K562 (cell line): Measurements from ENCODE around the gene CCL13. TPM values are rescaled to one million over a fixed set of nuclear protein-coding genes. Genes with fewer than 3 reads are reported as not detected.
A peak's percentile ranks its signal among the peaks of the same experiment; 100 is the strongest.

Source experiments
- ATAC-seq: fragments of 200-7000 bp; cut with Tn5 transposase; 3 replicates; pipeline ENCODE4 v1.9.1; 2020; ENCODE audit warnings: moderate library complexity
- BruUV-seq: library from RNA; stranded (reverse); fragments of 400-500 nt; replicated peaks from 2 replicates; lab custom pipeline; 2021; lab: Mats Ljungman, UMichigan
- CTCF ChIA-PET: fragments of 300-600 bp; formaldehyde crosslinking; extraction: SDS; loops from one replicate; lab custom pipeline; 2021; ENCODE audit warnings: low intra/inter-chr PET ratio; lab: Yijun Ruan, JAX
- POLR2A ChIA-PET: fragments of 300-600, 350-650 bp; sonication (Branson Sonifier 250); formaldehyde crosslinking; extraction: SDS; loops from one replicate; lab custom pipeline; 2021; ENCODE audit warnings: antibody characterized with exemption, inconsistent platforms; lab: Yijun Ruan, JAX
- DNase-seq, 4 experiments: peaks; one replicate each; pipeline versions ENCODE4 v3.0.0 to v3.0.0-alpha.2; 2011 to 2018; ENCODE audit warnings: low spot score in 3 of 4, mixed read lengths in 3 of 4; ENCODE audit errors: extremely low read depth in 1 of 4
- FAIRE-seq: peaks from 2 replicates; lab custom pipeline; 2011; peaks lifted over from hg19 to GRCh38; lab: Jason Lieb, UNC
- H2AFZ ChIP-seq: 2 replicates; pipeline ENCODE4 v1.6.0; 2011; ENCODE audit warnings: low read depth, low read length, control low read depth, inconsistent platforms
- H3K27ac ChIP-seq: fragments of 200-600 bp; 3 replicates; pipeline ENCODE4 v1.8.0; 2011; ENCODE audit warnings: low read depth, mild to moderate bottlenecking, control low read depth, inconsistent platforms, low read length, moderate library complexity, mixed read lengths; ENCODE audit errors: extremely low read depth
- H3K27me3 ChIP-seq, 2 experiments: fragments of 300-600 bp in 1 of 2; 2 replicates in 1 of 2; 3 replicates in 1 of 2; pipeline versions ENCODE4 v1.6.0 to v1.8.0; 2011; ENCODE audit warnings: inconsistent platforms in 2 of 2, low read length in 2 of 2, mild to moderate bottlenecking in 1 of 2, mixed read lengths in 1 of 2, moderate library complexity in 1 of 2; ENCODE audit not compliant: control insufficient read depth in 2 of 2, insufficient read depth in 2 of 2
- H3K36me3 ChIP-seq: fragments of 300-600 bp; 3 replicates; pipeline ENCODE4 v1.8.0; 2011; ENCODE audit warnings: mild to moderate bottlenecking, low read length, inconsistent platforms; ENCODE audit not compliant: control insufficient read depth, insufficient read depth
- H3K4me1 ChIP-seq, 2 experiments: fragments of 200-600 bp in 1 of 2; replicated peaks in 1 of 2; 2 replicates in 1 of 2; 3 replicates in 1 of 2; pipeline versions ENCODE4 v1.5.1 to v1.8.0; 2011; ENCODE audit warnings: inconsistent platforms in 2 of 2, low read length in 2 of 2, mild to moderate bottlenecking in 1 of 2, mixed read lengths in 1 of 2, moderate library complexity in 1 of 2; ENCODE audit not compliant: control insufficient read depth in 2 of 2, insufficient read depth in 2 of 2
- H3K4me2 ChIP-seq: 2 replicates; pipeline ENCODE4 v1.6.1; 2011; ENCODE audit warnings: low read length, control low read depth, inconsistent platforms, mixed read lengths; ENCODE audit not compliant: insufficient read depth
- H3K4me3 ChIP-seq: fragments of 200-600 bp; sonication (generic), shearing (Covaris generic); 2 replicates; pipeline ENCODE4 v1.5.1; 2016; ENCODE audit warnings: control low read depth, inconsistent platforms
- H3K79me2 ChIP-seq: fragments of 200-600 bp; 3 replicates; pipeline ENCODE4 v1.8.0; 2011; ENCODE audit warnings: low read length, inconsistent platforms; ENCODE audit not compliant: control insufficient read depth, insufficient read depth
- H3K9ac ChIP-seq, 2 experiments: 2 replicates each; pipeline versions ENCODE4 v1.6.0 to v1.6.1; 2011; ENCODE audit warnings: low read depth in 2 of 2, low read length in 2 of 2, control low read depth in 1 of 2, inconsistent platforms in 1 of 2, mild to moderate bottlenecking in 1 of 2, mixed read lengths in 1 of 2; ENCODE audit not compliant: insufficient read depth in 1 of 2
- H3K9me1 ChIP-seq: one replicate; pipeline ENCODE4 v1.6.0; 2011; ENCODE audit warnings: inconsistent platforms, mild to moderate bottlenecking, low read length, moderate library complexity; ENCODE audit not compliant: control insufficient read depth, insufficient read depth
- H3K9me3 ChIP-seq: replicated peaks from 2 replicates; pipeline ENCODE4 v1.5.1; 2011; ENCODE audit warnings: low read depth, low read length, inconsistent platforms; ENCODE audit not compliant: control insufficient read depth, insufficient read depth
- H4K20me1 ChIP-seq: replicated peaks from 2 replicates; pipeline ENCODE4 v1.6.1; 2011; ENCODE audit warnings: low read length, inconsistent platforms, mixed read lengths; ENCODE audit not compliant: control insufficient read depth, insufficient read depth
- HMGN3 ChIP-seq: IDR thresholded peaks from 2 replicates; pipeline ENCODE4 v1.6.1; 2011; ENCODE audit warnings: borderline replicate concordance, low read depth, mild to moderate bottlenecking, mixed read lengths, low read length; ENCODE audit not compliant: insufficient read length; ENCODE audit errors: extremely low read depth
- SIN3B ChIP-seq: fragments of 450-650 bp; IDR thresholded peaks from 2 replicates; pipeline ENCODE4 v1.6.1; 2017; ENCODE audit warnings: low read depth, mild to moderate bottlenecking, moderate library complexity
- TAF7 ChIP-seq: fragments of 450-650 bp; IDR thresholded peaks from 2 replicates; pipeline ENCODE4 v1.6.1; 2016; ENCODE audit warnings: missing genetic modification characterization, missing compliant biosample characterization
- THAP12 ChIP-seq: fragments of 250-450 bp; sonication (Bioruptor Pico); IDR thresholded peaks from 2 replicates; pipeline ENCODE4 v1.9.0; 2021; ENCODE audit warnings: mild to moderate bottlenecking, inconsistent platforms
- YBX1 ChIP-seq: fragments of 450-650 bp; IDR thresholded peaks from 2 replicates; pipeline ENCODE4 v1.7.1; 2016; ENCODE audit warnings: mild to moderate bottlenecking
- ZNF134 ChIP-seq: fragments of 250-450 bp; sonication (Bioruptor Pico); conservative IDR thresholded peaks from 2 replicates; pipeline ENCODE4 v1.4.0; 2020
- ZNF282 ChIP-seq: sonication (generic); formaldehyde crosslinking; IDR thresholded peaks from 2 replicates; pipeline ENCODE4 v1.8.1; 2023; ENCODE audit warnings: missing genetic modification reagents
- ZNF41 ChIP-seq: fragments of 250-450 bp; sonication (Bioruptor Pico); conservative IDR thresholded peaks from 2 replicates; pipeline ENCODE4 v1.4.0; 2020; ENCODE audit warnings: mild to moderate bottlenecking
- WGBS: fragments of 100-300 bp; shearing (Covaris generic); methylation state at CpG from one replicate; pipeline ENCODE4 v1.1.6; 2016; ENCODE audit warnings: low coverage, mixed read lengths; ENCODE audit not compliant: insufficient coverage; ENCODE audit errors: missing lambda C conversion rate; 5-methylcytosine and 5-hydroxymethylcytosine counted together
- in situ Hi-C: fragments of 300-500 bp; cut with MboI; formaldehyde crosslinking; loops from 4 replicates; pipeline ENCODE4 v1.15.0; 2018; ENCODE audit warnings: inconsistent platforms, mixed read lengths
- intact Hi-C: fragments of 100-400 bp; cut with micrococcal nuclease; formaldehyde crosslinking; loops from 2 replicates; pipeline ENCODE4 v1.14.2; 2022
- polyA plus RNA-seq, 8 experiments: library from polyadenylated mRNA; depleted of rRNA in 4 of 8; stranded (reverse) in 5 of 8; unstranded in 3 of 8; fragments of >200 nt; fragmentation: Nextera tagmentation in 2 of 8; fragmentation: Illumina TruSeq in 1 of 8; extraction: Ambion mirVana in 2 of 8; extraction: Trizol in 1 of 8; gene quantifications; 2 replicates each; pipeline versions ENCODE4 v1.2.1 to v1.2.3, GENCODE V29; 2011 to 2014; ENCODE audit warnings: inconsistent platforms in 1 of 8, missing spikeins in 1 of 8
- total RNA-seq, 7 experiments: library from RNA; depleted of rRNA in 6 of 7; stranded (reverse); fragments of >200 nt in 6 of 7; fragmentation: Illumina TruSeq in 2 of 7; extraction: Trizol in 2 of 7; gene quantifications; 2 replicates each; pipeline versions ENCODE4 v1.2.1 to v1.2.3, GENCODE V29; 2011 to 2021; ENCODE audit warnings: low replicate concordance in 1 of 7

Gene CCL13
- total and polyA plus RNA-seq, 9 of the 15 experiments (the other 6 are each of a cell fraction or from before 2014, with no cell fraction given) = not detected

- TF ChIP-seq YBX1 = no peak
- no peak for TF ChIP-seq ZNF282 (CRISPR knock-in tag)
- TF ChIP-seq HMGN3 = no peak
- no peak for TF ChIP-seq THAP12
- no peak for TF ChIP-seq ZNF41 (CRISPR knock-in tag)
- TF ChIP-seq TAF7 (tag) = no peak
Measured at GRCh38 chr17:34339138-34339770, 17.0 kb upstream of the CCL13 start (continued).

- FAIRE-seq (no peak), ATAC-seq (no peak), DNase-seq (no peak)
- Histone ChIP-seq H3K27ac (no peak overlapping the region), H4K20me1 (no peaks in the 10 kb centered on the region), H3K9ac (no peak overlapping the region), H3K4me2 (no peak overlapping the region), H3K9me3 (no peaks in the 10 kb centered on the region), H3K36me3 (no peaks in the 10 kb centered on the region), H3K79me2 (no peaks in the 10 kb centered on the region), H3K4me1 (peaks cover 0 to 2% of the 10 kb centered on the region in 2 experiments; a peak in 1 of 5 replicates), H3K9me1 (no peaks in the 10 kb centered on the region), H3K27me3 (no peaks in the 10 kb centered on the region), H3K4me3 (no peak overlapping the region), H2AFZ (no peak overlapping the region)
- WGBS = 5% methylated on average over 2 of the region's 2 CpGs
- ChIA-PET POLR2A (no interaction called here), CTCF (no interaction called here)
- TF ChIP-seq ZNF134 (CRISPR knock-in tag) (peak; percentile 62; the same call in 1 of the 2 replicates), SIN3B (no peak)
- BruUV-seq = no TSS peak
- in situ Hi-C loops (no loop called here), intact Hi-C loops (no loop called here)
Measured at GRCh38 chr17:34341916-34342315, 14.4 kb upstream of the CCL13 start.
